SK-N-SH (cell line): ENCODE data around the gene ZBTB1.

Experiments
- CTCF ChIP-seq: fragments of 200-600 bp; sonication (generic); IDR thresholded peaks from 2 replicates; pipeline ENCODE4 v1.6.1; 2017; ENCODE audit warnings: antibody characterized with exemption, mild to moderate bottlenecking, moderate library complexity
- EZH2phosphoT487 ChIP-seq: fragments of 200-600 bp; sonication (generic); IDR thresholded peaks from 2 replicates; pipeline ENCODE4 v1.6.1; 2017; ENCODE audit warnings: low read depth, mixed run types, mild to moderate bottlenecking, antibody characterized with exemption, moderate library complexity, borderline replicate concordance
- FOSL2 ChIP-seq: IDR thresholded peaks from 2 replicates; pipeline ENCODE4 v1.4.0; 2012; ENCODE audit warnings: low read depth, mild to moderate bottlenecking, moderate library complexity, borderline replicate concordance
- FOXJ3 ChIP-seq: sonication (generic); formaldehyde crosslinking; IDR thresholded peaks from 2 replicates; pipeline ENCODE4 v1.5.1; 2020; ENCODE audit warnings: mild to moderate bottlenecking, missing genetic modification reagents
- GATA2 ChIP-seq: sonication (generic); formaldehyde crosslinking; IDR thresholded peaks from 2 replicates; pipeline ENCODE4 v1.5.0; 2020; ENCODE audit warnings: mild to moderate bottlenecking, missing genetic modification reagents
- MXI1 ChIP-seq: IDR thresholded peaks from 2 replicates; pipeline ENCODE4 v1.6.1; 2012; ENCODE audit warnings: mild to moderate bottlenecking, low read depth, low read length, improper control_type of control experiment
- POLR2AphosphoS5 ChIP-seq: IDR thresholded peaks from 2 replicates; pipeline ENCODE4 v1.6.1; 2012; ENCODE audit warnings: low read depth, low read length
- RXRA ChIP-seq: IDR thresholded peaks from 2 replicates; pipeline ENCODE4 v1.4.0; 2012; ENCODE audit warnings: low read depth, mild to moderate bottlenecking, borderline replicate concordance
- SMC3 ChIP-seq: IDR thresholded peaks from 2 replicates; pipeline ENCODE4 v1.6.1; 2012; ENCODE audit warnings: low read depth, low read length, improper control_type of control experiment
- TAF1 ChIP-seq: IDR thresholded peaks from 2 replicates; pipeline ENCODE4 v1.6.1; 2012; ENCODE audit warnings: low read depth, mild to moderate bottlenecking, low read length, moderate library complexity, borderline replicate concordance
- TEAD4 ChIP-seq: IDR thresholded peaks from 2 replicates; pipeline ENCODE4 v1.4.0; 2012; ENCODE audit warnings: mild to moderate bottlenecking, borderline replicate concordance; ENCODE audit not compliant: insufficient read depth
- TF ChIP-seq, protein P1 (sequence below): fragments of 150-350 bp; IDR thresholded peaks from 2 replicates; pipeline ENCODE4 v1.6.1; 2016; ENCODE audit warnings: mild to moderate bottlenecking, low read depth, low read length

DNA sequence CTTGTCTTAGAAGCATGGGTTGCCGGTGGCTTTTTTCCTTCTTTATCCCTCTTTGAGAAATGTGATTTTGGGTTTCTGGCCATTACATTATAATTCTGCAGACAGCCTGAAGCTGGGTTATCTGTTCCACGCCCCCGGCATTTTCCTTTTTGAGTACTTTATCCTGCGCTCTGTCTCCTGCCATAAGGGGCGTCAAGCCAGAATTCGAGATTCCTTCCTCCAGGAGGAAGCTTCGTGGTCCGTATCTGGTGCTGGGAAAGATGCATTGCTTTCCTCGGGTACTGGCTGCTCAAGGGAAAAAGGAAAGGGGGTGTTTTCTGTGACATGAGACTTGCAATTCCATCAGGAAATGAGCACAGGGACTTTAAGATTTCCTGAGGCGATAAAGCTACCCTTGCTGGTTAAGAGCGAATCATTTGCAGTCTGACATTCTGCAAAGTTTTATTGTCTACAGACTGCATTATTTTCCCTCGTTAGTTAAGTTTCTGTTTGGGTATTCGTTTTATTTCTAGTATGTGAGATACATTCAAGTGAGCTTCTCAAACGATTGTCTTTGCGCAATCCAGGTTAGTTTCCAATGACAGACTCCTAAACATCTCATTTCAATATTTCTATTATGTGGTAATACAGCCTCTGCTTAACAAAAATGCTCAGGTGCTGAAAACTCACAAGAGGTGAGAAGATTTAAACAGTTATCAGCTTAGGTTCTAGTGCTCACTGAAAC is 38.6 kb upstream of the ZBTB1 start:
- TF ChIP-seq CTCF (peak; percentile 50), TAF1 (no peak), GATA2 (CRISPR knock-in tag) (no peak), EZH2phosphoT487 (no peak), FOSL2 (no peak), POLR2AphosphoS5 (no peak), RXRA (no peak), FOXJ3 (CRISPR knock-in tag) (no peak), SMC3 (no peak), MXI1 (no peak; the same call in none of the 2 replicates), TEAD4 (no peak)
- TF ChIP-seq, protein P1, sequence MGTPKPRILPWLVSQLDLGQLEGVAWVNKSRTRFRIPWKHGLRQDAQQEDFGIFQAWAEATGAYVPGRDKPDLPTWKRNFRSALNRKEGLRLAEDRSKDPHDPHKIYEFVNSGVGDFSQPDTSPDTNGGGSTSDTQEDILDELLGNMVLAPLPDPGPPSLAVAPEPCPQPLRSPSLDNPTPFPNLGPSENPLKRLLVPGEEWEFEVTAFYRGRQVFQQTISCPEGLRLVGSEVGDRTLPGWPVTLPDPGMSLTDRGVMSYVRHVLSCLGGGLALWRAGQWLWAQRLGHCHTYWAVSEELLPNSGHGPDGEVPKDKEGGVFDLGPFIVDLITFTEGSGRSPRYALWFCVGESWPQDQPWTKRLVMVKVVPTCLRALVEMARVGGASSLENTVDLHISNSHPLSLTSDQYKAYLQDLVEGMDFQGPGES: no peak
